HEK293 (cell line): ENCODE results near the gene IRX6.

Source experiments
- CTCF ChIA-PET: fragments of 350-600 bp; formaldehyde crosslinking; extraction: SDS; loops from one replicate; lab custom pipeline; 2021; ENCODE audit warnings: antibody characterized with exemption; lab: Yijun Ruan, JAX
- POLR2A ChIA-PET: fragments of 300-600 bp; formaldehyde crosslinking; extraction: SDS; loops from one replicate; lab custom pipeline; 2020; ENCODE audit warnings: antibody characterized with exemption, inconsistent platforms; lab: Yijun Ruan, JAX
- H3K27ac ChIP-seq: fragments of 200-500 bp; sonication (Bioruptor generic); 2 replicates; pipeline ENCODE4 v1.5.1; 2014; ENCODE audit warnings: low read depth, low read length, control low read depth, inconsistent platforms; ENCODE audit errors: extremely low read depth
- H3K36me3 ChIP-seq, 2 experiments: fragments of 200-500 bp in 1 of 2; sonication (Bioruptor generic) in 1 of 2; 1 replicate in 1 of 2; 2 replicates in 1 of 2; pipeline ENCODE4 v1.5.1; 2014 to 2017; ENCODE audit warnings: inconsistent platforms in 2 of 2, low read length in 2 of 2; ENCODE audit not compliant: control insufficient read depth in 2 of 2, insufficient read depth in 1 of 2
- H3K4me1 ChIP-seq: fragments of 200-500 bp; sonication (Bioruptor generic); 2 replicates; pipeline ENCODE4 v1.5.1; 2014; ENCODE audit warnings: mild to moderate bottlenecking, low read length, inconsistent platforms; ENCODE audit not compliant: control insufficient read depth, insufficient read depth
- H3K4me3 ChIP-seq: 2 replicates; pipeline ENCODE4 v1.5.1; 2011; ENCODE audit warnings: low read depth, mild to moderate bottlenecking, control low read depth, low read length, moderate library complexity
- H3K9me3 ChIP-seq: fragments of 200-500 bp; sonication (Bioruptor generic); 2 replicates; pipeline ENCODE4 v1.5.1; 2014; ENCODE audit warnings: low read depth, low read length, inconsistent platforms; ENCODE audit not compliant: control insufficient read depth, insufficient read depth
- GLIS2 ChIP-seq: fragments of 450-650 bp; formaldehyde crosslinking; IDR thresholded peaks from 2 replicates; pipeline ENCODE4 v1.5.1; 2016; ENCODE audit warnings: missing biosample characterization, missing genetic modification characterization
- HOXA7 ChIP-seq: sonication (generic); formaldehyde crosslinking; IDR thresholded peaks from 2 replicates; pipeline ENCODE4 v1.8.1; 2022; ENCODE audit warnings: missing genetic modification reagents, borderline replicate concordance
- HOXD13 ChIP-seq: sonication (generic); formaldehyde crosslinking; IDR thresholded peaks from 2 replicates; pipeline ENCODE4 v1.8.0; 2022; ENCODE audit warnings: missing genetic modification reagents, borderline replicate concordance
- KLF16 ChIP-seq: fragments of 450-650 bp; formaldehyde crosslinking; IDR thresholded peaks from 2 replicates; pipeline ENCODE4 v1.5.1; 2017; ENCODE audit warnings: missing biosample characterization, missing genetic modification characterization
- KLF7 ChIP-seq: fragments of 450-650 bp; formaldehyde crosslinking; IDR thresholded peaks from 2 replicates; pipeline ENCODE4 v1.5.1; 2016; ENCODE audit warnings: missing biosample characterization, missing genetic modification characterization, borderline replicate concordance
- OSR2 ChIP-seq: fragments of 450-650 bp; formaldehyde crosslinking; IDR thresholded peaks from 2 replicates; pipeline ENCODE4 v1.5.1; 2016; ENCODE audit warnings: missing biosample characterization, missing genetic modification characterization
- SCRT2 ChIP-seq: fragments of 450-650 bp; formaldehyde crosslinking; IDR thresholded peaks from 2 replicates; pipeline ENCODE4 v1.5.1; 2016; ENCODE audit warnings: missing biosample characterization, missing genetic modification characterization
- SP7 ChIP-seq: fragments of 450-650 bp; formaldehyde crosslinking; IDR thresholded peaks from 2 replicates; pipeline ENCODE4 v1.5.1; 2016; ENCODE audit warnings: missing biosample characterization, missing genetic modification characterization
- ZEB2 ChIP-seq: fragments of 450-650 bp; formaldehyde crosslinking; IDR thresholded peaks from 2 replicates; pipeline ENCODE4 v1.5.1; 2016; ENCODE audit warnings: missing biosample characterization, missing genetic modification characterization
- ZFHX2 ChIP-seq: fragments of 450-650 bp; formaldehyde crosslinking; conservative IDR thresholded peaks from 2 replicates; pipeline ENCODE4 v1.5.1; 2016; ENCODE audit warnings: missing biosample characterization, missing genetic modification characterization
- ZNF132 ChIP-seq: fragments of 450-650 bp; formaldehyde crosslinking; IDR thresholded peaks from 2 replicates; pipeline ENCODE4 v1.5.1; 2017; ENCODE audit warnings: missing biosample characterization, missing genetic modification characterization, borderline replicate concordance
- ZNF169 ChIP-seq: fragments of 450-650 bp; formaldehyde crosslinking; IDR thresholded peaks from 2 replicates; pipeline ENCODE4 v1.5.1; 2016; ENCODE audit warnings: missing biosample characterization, missing genetic modification characterization
- ZNF221 ChIP-seq: fragments of 450-650 bp; formaldehyde crosslinking; IDR thresholded peaks from 2 replicates; pipeline ENCODE4 v1.5.1; 2017; ENCODE audit warnings: missing biosample characterization, missing genetic modification characterization, borderline replicate concordance
- ZNF223 ChIP-seq: fragments of 450-650 bp; formaldehyde crosslinking; IDR thresholded peaks from 2 replicates; pipeline ENCODE4 v1.5.1; 2016; ENCODE audit warnings: missing biosample characterization, missing genetic modification characterization
- ZNF274 ChIP-seq, 2 experiments: fragments of 200-500 bp in 1 of 2; fragments of 450-650 bp in 1 of 2; sonication (Bioruptor generic) in 1 of 2; formaldehyde crosslinking in 1 of 2; IDR thresholded peaks; 2 replicates each; pipeline versions ENCODE4 v1.5.1 to v1.6.1; 2014 to 2016; ENCODE audit warnings: borderline replicate concordance in 1 of 2, inconsistent platforms in 1 of 2, low read length in 1 of 2, missing biosample characterization in 1 of 2, missing genetic modification characterization in 1 of 2
- ZNF302 ChIP-seq: fragments of 450-650 bp; formaldehyde crosslinking; IDR thresholded peaks from 2 replicates; pipeline ENCODE4 v1.5.1; 2016; ENCODE audit warnings: missing biosample characterization, missing genetic modification characterization, low read depth
- ZNF48 ChIP-seq: fragments of 450-650 bp; formaldehyde crosslinking; IDR thresholded peaks from 2 replicates; pipeline ENCODE4 v1.5.1; 2016; ENCODE audit warnings: missing biosample characterization, missing genetic modification characterization
- ZNF530 ChIP-seq: fragments of 450-650 bp; formaldehyde crosslinking; IDR thresholded peaks from 2 replicates; pipeline ENCODE4 v1.5.1; 2016; ENCODE audit warnings: low read depth, missing biosample characterization, missing genetic modification characterization
- ZNF621 ChIP-seq: fragments of 450-650 bp; formaldehyde crosslinking; IDR thresholded peaks from 2 replicates; pipeline ENCODE4 v1.5.1; 2017; ENCODE audit warnings: missing biosample characterization, missing genetic modification characterization
- ZNF670 ChIP-seq: fragments of 450-650 bp; formaldehyde crosslinking; IDR thresholded peaks from 2 replicates; pipeline ENCODE4 v1.5.1; 2016; ENCODE audit warnings: missing biosample characterization, missing genetic modification characterization, low read depth
- ZNF701 ChIP-seq: fragments of 450-650 bp; formaldehyde crosslinking; IDR thresholded peaks from 2 replicates; pipeline ENCODE4 v1.5.1; 2016; ENCODE audit warnings: missing biosample characterization, missing genetic modification characterization
- ZNF791 ChIP-seq: fragments of 450-650 bp; formaldehyde crosslinking; IDR thresholded peaks from 2 replicates; pipeline ENCODE4 v1.5.1; 2016; ENCODE audit warnings: missing biosample characterization, missing genetic modification characterization
- ZNF792 ChIP-seq: fragments of 450-650 bp; formaldehyde crosslinking; IDR thresholded peaks from 2 replicates; pipeline ENCODE4 v1.5.1; 2016; ENCODE audit warnings: missing biosample characterization, missing genetic modification characterization
- ZSCAN4 ChIP-seq: fragments of 450-650 bp; formaldehyde crosslinking; IDR thresholded peaks from 2 replicates; pipeline ENCODE4 v1.5.1; 2017; ENCODE audit warnings: missing biosample characterization, missing genetic modification characterization
- TF ChIP-seq, protein P1 (sequence below): fragments of 450-650 bp; formaldehyde crosslinking; IDR thresholded peaks from 2 replicates; pipeline ENCODE4 v1.5.1; 2016; ENCODE audit warnings: missing biosample characterization, missing genetic modification characterization
- TF ChIP-seq, protein P2 (sequence below): fragments of 450-650 bp; formaldehyde crosslinking; IDR thresholded peaks from 2 replicates; pipeline ENCODE4 v1.5.1; 2016; ENCODE audit warnings: missing biosample characterization, missing genetic modification characterization, low read depth

The IRX6 gene

DNA sequence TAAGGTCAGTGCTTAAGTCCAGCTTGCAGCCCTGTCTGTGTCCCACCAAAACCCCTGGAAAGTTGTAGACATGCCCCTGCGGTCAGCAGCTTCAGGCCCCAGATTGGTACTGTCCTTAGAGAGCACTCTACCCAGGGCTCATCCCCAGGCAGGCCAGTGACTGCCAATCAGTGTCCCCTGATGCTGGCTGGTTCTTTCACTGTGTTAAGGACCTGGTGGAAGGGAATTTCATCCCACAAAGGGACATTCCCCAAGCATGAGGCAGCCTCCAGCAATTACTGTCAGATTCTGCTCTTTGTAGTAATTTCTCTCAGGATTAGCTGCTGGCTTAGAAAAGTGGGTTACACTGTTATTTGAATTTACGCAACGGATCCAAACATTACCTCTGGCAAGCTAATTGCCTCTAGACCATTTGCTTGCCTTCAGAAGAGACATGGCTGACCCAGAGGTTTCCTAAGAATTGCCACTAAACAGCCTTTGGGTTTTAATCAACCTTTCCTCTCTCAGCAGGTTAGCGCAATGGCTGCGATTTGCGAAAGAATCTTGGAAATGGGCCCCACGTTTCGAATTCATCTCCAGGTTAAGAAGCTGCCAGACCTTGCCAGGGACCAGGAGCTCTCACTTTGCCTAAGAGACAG, 5.9 kb downstream of the IRX6 start (continued):
- TF ChIP-seq HOXD13 (CRISPR knock-in tag), result no peak
- no peak for TF ChIP-seq ZSCAN4 (tag by site-specific recombination)
- no peak for TF ChIP-seq ZNF302
- no peak for TF ChIP-seq KLF16 (tag by site-specific recombination)
- TF ChIP-seq ZNF791 (tag by site-specific recombination), result no peak
- TF ChIP-seq, all 188 proteins: peak for 0

DNA sequence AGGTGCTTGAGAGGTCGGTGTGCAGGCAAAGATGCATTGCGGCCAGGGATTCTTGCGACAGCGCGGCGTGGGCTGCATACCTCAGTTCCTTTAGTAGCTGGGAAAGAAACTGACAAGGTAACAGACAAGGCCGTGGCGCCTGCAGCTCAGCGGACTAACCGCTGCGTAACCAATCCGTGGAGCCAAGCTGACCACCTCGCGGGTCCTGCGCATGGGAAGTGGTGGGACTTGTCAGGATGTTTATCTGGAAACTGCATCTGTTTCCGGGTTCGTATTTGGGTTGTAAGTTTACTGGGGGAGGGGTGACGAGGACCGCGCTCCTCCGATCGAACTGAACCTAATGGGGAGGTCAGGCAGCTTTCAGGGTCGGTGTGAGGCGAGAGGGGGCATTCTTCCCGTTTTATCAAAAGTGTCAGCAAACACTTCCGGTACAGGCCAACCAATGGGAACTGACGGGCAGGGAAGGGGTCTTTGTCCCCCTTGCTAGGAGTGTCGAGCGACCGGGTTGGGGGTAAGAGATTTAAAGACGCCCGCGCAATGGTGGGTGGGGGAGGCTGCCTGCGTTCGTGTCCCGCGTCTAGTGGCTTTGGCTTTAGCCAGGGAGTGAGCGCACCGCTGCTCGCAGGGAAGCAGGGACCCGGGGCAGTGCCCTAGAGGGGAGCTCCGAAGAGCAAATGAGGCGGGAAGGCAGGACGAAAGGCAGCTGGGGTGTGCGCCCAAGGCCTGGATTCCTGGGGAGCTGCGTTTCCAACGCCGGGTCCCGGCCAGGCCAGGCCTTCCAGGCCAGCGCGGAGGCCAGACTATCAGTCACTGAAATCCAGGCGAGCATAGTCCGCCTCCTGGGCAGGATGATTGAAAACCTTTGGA, 7.0 kb downstream of the IRX6 start:
- H3K36me3 ChIP-seq, result no peaks in the 10 kb centered on the region
- H3K9me3 ChIP-seq, result no peaks in the 10 kb centered on the region
- no peak for TF ChIP-seq GLIS2
- no peak for TF ChIP-seq ZNF621
- TF ChIP-seq ZNF792 (tag by site-specific recombination), result no peak
- TF ChIP-seq ZNF221, result no peak
- TF ChIP-seq ZNF670 (tag by site-specific recombination), result no peak
- TF ChIP-seq ZNF169 (tag by site-specific recombination), result no peak
- no peak for TF ChIP-seq ZNF530 (tag by site-specific recombination)
- no peak for TF ChIP-seq ZNF274 (IDR thresholded peaks at IDR 0.05; ENCODE audit: low read length)
- no peak for TF ChIP-seq ZNF274 (tag by site-specific recombination; IDR thresholded peaks at IDR 0.05; ENCODE audit: borderline replicate concordance)
- TF ChIP-seq KLF7 (tag by site-specific recombination), result no peak
- no peak for TF ChIP-seq SCRT2 (tag by site-specific recombination)
- H3K4me1 ChIP-seq, result no peaks in the 10 kb centered on the region
- ChIA-PET POLR2A (interaction anchor here (0.5 kb wide), 1 partner anchor 1079 kb away, joined by 5 read pairs; no protein-coding TSS in a partner anchor), CTCF (interaction anchor here (0.6 kb wide), 1 partner anchor 117 kb away, joined by 4 read pairs; no protein-coding TSS in a partner anchor)
- no peak overlapping the region for H3K4me3 ChIP-seq
- no peak overlapping the region for H3K27ac ChIP-seq

DNA sequence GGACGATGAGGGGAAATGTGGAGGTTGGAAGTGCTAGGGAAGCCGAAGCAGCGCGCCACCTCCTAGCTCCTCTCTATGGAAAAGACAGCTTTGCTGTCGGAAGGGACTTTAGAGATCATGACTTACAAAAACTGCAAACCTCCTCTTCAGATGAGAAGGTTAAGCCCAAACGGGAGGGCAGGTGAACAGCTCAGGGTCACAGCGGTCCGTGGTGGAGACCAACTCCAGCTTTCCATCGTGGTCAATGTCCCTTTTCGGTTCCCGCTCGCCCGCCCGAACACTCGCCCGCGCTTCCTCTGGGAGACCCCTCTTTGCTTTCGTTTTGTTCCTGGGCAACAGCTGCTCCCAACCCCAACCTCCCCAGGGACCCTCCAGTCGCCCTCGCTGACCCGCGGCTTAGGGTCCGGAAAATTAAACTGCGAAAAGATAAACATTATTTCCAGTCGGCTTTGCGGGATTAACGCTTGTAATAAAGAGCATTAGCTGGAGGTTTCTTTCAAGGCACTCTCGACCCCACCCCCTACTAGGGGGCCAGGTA, 7.7 kb downstream of the IRX6 start:
- ChIA-PET CTCF (interaction anchor here (1.6 kb wide), 1 partner anchor 8 kb away, joined by 6 read pairs; the partner anchor contains the start of gene IRX6), POLR2A (no interaction called here)
- H3K4me1 ChIP-seq, result no peaks in the 10 kb centered on the region
- no peaks in the 10 kb centered on the region for H3K9me3 ChIP-seq
- no peaks in the 10 kb centered on the region for H3K36me3 ChIP-seq
- H3K27ac ChIP-seq, result no peak overlapping the region
- no peak overlapping the region for H3K4me3 ChIP-seq
- TF ChIP-seq SP7 (no peak), ZNF132 (no peak), ZNF701 (tag by site-specific recombination) (no peak), ZEB2 (tag by site-specific recombination) (no peak), ZNF48 (tag by site-specific recombination) (no peak), ZNF223 (tag by site-specific recombination) (no peak), HOXA7 (CRISPR knock-in tag) (no peak), ZFHX2 (tag by site-specific recombination) (no peak), OSR2 (tag by site-specific recombination) (no peak)
- TF ChIP-seq, protein P1, sequence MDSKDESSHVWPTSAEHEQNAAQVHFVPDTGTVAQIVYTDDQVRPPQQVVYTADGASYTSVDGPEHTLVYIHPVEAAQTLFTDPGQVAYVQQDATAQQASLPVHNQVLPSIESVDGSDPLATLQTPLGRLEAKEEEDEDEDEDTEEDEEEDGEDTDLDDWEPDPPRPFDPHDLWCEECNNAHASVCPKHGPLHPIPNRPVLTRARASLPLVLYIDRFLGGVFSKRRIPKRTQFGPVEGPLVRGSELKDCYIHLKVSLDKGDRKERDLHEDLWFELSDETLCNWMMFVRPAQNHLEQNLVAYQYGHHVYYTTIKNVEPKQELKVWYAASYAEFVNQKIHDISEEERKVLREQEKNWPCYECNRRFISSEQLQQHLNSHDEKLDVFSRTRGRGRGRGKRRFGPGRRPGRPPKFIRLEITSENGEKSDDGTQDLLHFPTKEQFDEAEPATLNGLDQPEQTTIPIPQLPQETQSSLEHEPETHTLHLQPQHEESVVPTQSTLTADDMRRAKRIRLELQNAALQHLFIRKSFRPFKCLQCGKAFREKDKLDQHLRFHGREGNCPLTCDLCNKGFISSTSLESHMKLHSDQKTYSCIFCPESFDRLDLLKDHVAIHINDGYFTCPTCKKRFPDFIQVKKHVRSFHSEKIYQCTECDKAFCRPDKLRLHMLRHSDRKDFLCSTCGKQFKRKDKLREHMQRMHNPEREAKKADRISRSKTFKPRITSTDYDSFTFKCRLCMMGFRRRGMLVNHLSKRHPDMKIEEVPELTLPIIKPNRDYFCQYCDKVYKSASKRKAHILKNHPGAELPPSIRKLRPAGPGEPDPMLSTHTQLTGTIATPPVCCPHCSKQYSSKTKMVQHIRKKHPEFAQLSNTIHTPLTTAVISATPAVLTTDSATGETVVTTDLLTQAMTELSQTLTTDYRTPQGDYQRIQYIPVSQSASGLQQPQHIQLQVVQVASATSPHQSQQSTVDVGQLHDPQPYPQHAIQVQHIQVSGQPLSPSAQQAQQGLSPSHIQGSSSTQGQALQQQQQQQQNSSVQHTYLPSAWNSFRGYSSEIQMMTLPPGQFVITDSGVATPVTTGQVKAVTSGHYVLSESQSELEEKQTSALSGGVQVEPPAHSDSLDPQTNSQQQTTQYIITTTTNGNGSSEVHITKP (tag by site-specific recombination), result no peak
- TF ChIP-seq, protein P2, sequence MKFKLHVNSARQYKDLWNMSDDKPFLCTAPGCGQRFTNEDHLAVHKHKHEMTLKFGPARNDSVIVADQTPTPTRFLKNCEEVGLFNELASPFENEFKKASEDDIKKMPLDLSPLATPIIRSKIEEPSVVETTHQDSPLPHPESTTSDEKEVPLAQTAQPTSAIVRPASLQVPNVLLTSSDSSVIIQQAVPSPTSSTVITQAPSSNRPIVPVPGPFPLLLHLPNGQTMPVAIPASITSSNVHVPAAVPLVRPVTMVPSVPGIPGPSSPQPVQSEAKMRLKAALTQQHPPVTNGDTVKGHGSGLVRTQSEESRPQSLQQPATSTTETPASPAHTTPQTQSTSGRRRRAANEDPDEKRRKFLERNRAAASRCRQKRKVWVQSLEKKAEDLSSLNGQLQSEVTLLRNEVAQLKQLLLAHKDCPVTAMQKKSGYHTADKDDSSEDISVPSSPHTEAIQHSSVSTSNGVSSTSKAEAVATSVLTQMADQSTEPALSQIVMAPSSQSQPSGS, result no peak
